NCI-H2029 (cell line): ENCODE measurements around the gene DPH6.

Experiments used
- DNase-seq: peaks from one replicate; lab custom pipeline; 2025; lab: John Stamatoyannopoulos, UW

The DPH6 gene

DNA sequence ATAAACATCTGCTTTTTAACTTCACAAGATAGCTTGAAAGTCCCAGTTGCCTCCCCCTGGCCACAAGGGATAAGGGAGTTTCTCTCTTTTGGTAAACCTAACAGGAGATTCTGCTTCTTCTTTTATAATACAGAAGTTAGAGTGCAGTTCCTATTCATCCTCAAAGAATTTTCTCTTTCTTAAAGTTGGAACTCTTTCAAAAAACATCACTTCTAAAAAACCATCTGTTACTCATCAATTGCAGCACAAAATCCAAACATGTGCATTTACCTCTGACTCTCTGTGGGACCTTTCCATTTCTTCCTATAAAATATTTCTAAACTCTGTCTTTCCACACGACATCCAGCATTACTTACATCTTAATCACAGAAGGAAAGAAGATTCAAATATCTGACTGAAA, 5.1 kb downstream of the DPH6 start:
- DNase-seq: no peak

DNA sequence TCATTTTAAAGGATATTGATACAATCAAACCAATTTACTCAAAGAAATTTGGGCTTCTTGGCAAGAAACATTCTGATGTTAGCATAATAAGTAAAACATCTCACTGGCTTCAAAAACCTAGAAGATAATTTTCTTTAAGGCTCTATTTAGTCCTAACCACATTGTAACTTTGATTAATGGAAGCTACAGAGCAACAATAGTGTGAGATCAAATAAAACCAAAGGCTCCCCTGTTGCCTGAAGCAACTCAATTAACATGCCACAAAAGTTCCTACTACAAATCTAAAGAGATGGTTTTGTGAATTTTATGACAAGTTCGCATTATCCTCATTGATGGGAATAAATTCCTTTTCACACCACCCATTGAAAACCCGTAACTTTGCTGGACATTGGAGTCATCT, 5.9 kb downstream of the DPH6 start:
- no peak for DNase-seq

DNA sequence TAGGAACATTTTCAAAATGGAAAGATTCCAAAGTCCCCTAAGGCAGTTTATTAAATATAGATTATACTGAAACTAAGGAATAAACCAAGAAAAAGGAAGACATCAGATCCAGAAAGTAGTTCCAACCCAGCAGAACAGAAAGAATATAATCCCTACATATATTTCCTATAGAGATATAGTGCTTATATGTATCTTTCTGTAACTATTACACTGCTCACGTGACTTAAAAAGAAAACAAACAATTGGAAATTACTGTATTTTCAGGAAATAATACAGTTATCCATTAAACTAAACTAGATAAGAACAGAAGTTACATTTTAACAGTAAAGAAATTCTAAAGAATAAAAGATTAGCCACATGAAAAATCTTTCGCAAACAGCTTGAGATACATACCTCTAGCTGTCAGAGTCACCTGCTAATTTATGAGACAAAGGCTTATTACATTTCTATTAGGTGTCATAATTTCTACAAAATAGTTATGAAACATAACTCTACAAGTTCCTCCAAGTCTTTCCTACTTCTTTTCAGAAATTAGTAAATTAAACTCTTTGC, 10.5 kb downstream of the DPH6 start:
- DNase-seq: no peak

DNA sequence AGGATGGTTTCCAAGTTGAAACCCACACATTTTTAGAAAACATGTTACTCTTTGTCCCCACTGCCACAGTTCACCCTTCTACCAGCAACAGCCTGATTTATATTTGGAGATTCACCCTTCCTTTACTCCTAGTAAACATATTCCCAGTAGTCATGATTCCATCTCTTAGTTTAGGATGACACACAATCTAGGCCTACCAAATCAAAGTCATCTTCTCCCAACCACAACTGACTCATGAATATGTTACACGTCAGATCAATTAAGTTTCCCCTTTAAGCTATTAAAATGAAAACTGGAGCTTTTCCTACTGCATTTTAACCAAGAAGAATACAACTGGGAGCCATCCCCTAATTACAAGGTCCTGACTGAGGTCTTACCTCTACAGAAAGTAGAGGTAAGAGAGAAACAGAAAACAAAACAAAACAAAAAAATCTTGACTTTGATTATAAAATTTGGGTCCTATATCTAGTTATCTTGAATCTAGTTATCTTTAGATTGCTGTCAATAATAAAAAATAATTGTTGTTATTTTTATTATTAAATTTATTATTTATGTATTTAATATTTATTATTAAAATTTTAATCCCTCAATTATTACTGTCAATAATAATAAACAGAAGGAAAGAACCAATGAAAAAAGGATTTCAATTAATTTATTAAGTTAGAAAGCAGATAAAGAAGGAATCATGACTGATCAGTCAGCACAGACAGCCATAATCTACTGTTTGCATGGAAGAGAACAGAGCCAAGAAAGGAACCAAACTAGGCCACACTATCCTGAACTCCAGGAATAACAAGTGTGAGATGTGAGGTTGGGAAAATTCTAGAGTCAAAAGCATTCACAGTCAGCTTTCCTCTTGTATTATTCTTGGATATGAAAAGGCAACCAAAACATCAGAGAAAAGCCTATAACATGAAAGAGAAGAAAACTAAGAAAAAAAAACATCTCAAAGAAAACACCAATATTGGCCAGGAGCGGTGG, 12.5 kb downstream of the DPH6 start:
- DNase-seq: no peak

DNA sequence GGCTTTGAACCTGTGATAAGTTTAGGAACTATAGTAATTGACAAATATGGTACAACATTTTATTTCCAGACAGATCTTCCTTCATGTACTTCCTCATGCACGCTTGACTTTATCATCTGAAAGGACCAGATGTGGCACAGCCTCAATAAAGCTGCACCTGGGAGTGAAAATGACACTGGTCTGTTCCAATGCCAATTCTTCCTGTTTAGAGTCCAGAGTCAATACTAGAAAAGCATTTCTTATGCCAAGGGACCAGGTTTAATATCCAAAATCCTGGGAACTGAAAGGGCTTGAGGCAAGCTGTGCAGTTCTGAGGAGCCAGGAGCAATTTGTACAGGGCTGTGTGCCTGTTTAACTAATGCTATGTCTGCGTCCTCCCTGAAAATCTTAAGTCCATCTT, 15.3 kb downstream of the DPH6 start:
- DNase-seq: no peak

DNA sequence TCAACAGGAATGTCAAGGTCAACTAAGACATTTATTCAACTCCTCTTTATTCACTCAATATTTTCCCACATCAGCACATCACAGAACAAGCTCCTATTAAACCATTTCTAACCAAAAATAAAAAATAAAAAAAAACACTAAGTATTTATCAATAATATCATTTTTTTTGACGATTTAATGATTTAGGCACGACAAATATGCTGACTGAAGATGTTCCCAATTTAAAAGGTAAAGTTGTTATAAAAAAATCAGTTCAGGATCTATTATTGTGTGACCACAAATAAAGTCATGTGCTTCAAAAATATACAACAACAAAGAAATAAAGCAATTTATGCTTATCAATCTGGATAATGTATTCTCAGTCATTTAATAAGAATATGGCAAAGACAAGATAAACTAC, 16.2 kb downstream of the DPH6 start:
- no peak for DNase-seq

DNA sequence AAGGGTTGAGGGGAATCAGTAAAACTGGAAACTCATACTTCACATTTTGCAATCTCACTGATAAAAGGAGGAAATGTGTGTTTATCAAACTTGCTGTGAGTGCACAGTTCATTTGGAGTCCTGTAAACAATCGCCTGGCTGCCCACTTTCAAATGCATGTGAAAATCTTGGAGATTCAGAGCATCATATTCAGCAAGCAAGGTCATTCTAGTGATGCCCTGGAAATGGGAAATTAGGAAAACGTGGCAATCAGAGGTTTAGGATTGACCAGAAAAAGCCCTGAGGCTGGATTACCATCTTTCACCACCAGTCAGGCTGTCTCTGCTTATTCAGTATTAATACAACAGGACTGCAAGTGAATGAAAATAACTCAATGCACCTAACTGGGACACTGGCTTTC, 23.9 kb downstream of the DPH6 start:
- DNase-seq: no peak

- no peak for DNase-seq
Observed at GRCh38 chr15:35519541-35520149, 26.3 kb downstream of the DPH6 start.

DNA sequence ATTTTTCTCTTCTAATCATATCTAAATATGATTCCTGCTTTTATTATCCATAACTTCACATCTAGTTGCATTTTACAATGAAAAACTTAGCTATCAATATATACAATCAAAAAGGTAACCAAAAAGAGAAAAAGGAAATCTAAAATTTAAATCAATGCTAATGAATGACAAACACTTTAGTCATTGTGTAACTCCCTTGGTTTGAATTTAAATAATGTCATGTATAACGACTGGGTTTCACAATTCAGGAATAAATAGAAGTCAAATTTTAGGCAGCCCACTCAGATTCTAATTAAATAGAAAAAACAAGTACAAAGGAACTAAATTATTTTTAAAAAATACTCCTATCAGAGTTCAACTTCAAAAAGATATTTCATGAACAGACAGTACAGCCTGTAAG, 26.9 kb downstream of the DPH6 start:
- no peak for DNase-seq

- no peak for DNase-seq
Observed at GRCh38 chr15:35514759-35515158, 31.2 kb downstream of the DPH6 start.

- DNase-seq: no peak
Observed at GRCh38 chr15:35507932-35508638, 37.9 kb downstream of the DPH6 start.

DNA sequence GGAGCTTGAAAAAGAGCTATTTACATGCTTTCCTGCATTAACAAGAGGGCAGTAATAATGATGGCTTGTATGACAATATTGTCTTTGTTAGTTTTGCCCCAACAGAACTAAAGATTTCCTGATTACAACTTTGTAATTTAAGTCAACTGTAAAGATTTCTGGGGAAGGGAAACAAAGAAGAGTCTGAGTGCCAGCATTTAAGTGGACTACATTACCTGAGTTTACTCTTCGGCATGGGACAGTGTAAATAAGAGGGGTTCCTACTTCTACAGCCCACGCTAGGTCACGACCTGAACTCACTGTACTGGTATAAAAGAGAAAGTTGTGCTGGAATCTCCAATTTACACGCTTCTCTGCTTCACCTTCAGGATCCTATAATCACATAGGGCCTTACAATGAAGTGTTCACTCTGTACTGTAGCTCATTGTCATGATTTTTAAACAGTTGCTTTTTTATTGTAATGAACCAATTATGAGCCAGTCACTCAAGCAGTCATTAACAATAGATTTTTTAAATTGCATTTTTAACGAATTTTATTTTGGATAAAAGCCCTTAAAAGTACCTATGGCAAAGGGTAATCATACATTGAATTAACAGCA, 39.6 kb downstream of the DPH6 start:
- DNase-seq: no peak

DNA sequence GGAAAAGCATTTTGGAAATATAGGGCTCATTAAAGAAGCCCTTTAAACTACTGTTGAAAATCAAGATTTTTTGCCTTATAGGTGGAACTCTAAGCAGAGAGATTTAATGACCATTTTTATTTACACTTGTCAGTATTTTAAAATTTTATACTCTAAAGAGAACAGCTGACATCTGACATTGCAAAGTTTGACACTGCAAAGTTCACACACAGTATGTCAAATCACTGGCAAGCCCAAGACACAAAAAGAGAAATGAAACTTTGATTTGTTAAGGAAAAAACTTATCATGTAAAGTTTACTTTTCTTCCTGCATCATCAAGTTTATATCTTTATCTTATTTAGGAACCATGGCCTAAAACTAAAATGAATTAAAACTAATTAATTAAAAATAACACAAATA, 40.2 kb downstream of the DPH6 start:
- no peak for DNase-seq

DNA sequence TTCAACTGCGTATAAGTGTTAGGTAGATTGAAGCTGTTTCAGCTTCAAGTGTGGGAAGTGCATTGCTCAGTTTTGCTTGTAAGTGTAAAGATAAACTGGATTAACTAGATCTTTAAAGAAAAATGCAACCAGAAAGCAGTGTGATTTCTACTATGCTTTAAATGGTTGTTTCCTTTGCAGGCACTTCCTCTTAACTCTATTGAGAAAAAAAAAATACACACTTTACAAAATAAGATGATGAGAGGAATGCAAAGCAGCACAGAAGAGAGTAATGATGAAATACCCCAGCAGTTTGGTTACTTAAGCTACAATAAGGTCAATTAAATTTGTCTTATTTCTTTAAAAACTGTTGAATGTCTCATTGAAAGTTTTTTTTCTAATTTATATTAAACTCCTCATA, 40.8 kb downstream of the DPH6 start:
- DNase-seq: no peak

DNA sequence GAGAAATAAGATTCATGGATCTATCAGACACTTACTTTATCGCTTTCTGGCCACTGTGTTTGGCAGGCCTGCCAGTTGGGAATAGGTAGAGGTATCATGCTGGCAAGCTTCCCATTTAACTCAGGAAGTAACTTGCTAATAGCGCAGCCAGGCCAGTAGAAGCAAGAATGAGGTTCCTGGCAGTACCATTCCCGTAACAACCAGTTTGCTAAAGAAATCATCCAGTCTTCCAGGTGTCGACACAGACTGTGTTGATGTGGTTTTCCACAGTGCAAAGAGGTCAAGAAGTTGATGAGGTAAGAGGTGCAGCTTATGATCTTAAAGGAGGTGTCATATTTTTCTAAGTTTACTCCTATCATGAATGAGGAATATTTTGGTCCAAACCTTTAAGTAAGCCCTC, 46.2 kb downstream of the DPH6 start:
- DNase-seq: no peak

GRCh38 chr15:35496585-35496984, 49.4 kb downstream of the DPH6 start:
- DNase-seq: no peak

- DNase-seq: no peak
Observed at GRCh38 chr15:35495080-35495479, 50.9 kb downstream of the DPH6 start.

- no peak for DNase-seq
Observed at GRCh38 chr15:35491999-35492398, 54.0 kb downstream of the DPH6 start.

- no peak for DNase-seq
Observed at GRCh38 chr15:35491173-35491572, 54.8 kb downstream of the DPH6 start.

GRCh38 chr15:35490511-35490910, 55.5 kb downstream of the DPH6 start:
- no peak for DNase-seq

- no peak for DNase-seq
Observed at GRCh38 chr15:35487417-35487816, 58.5 kb downstream of the DPH6 start.

DNA sequence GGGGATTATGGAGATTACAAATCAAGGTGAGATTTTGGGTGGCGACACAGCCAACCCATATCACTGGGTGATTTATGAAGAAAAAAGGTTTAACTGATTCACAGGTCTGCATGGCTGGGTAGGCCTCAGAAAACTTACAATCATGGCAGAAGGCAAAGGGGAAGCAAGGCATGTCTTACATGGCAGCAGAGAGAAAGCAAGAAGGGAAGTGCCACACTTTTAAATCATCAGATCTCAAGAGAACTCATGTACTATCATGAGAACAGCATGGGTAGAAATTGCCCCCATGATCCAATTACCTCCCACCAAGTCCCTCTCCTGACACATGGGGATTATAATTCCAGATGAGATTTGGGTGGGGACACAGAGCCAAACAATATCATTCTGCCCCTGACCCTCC, 59.7 kb downstream of the DPH6 start:
- DNase-seq: no peak
